Effector memory CD4-positive, alpha-beta T cell (primary cell): Measurements from ENCODE around the gene POLDIP3.
A peak's percentile ranks its signal among the peaks of the same experiment; 100 is the strongest.
"Not testable (repeated sequence)": the region's sequence is repeated elsewhere in the genome, so short reads cannot be mapped to it uniquely, and the experiment has no call there.

ENCODE experiments used
- DNase-seq, 3 donors: peaks; one replicate each; pipeline ENCODE4 v3.0.0-alpha.2; 2020
- H3K27ac ChIP-seq: 2 replicates; pipeline ENCODE4 v1.7.0; 2013; ENCODE audit warnings: mild to moderate bottlenecking, low read length, moderate library complexity; ENCODE audit not compliant: insufficient read depth, poor library complexity, severe bottlenecking
- H3K27me3 ChIP-seq: replicated peaks from 2 replicates; pipeline ENCODE4 v1.7.0; 2013; ENCODE audit warnings: mild to moderate bottlenecking, low read length; ENCODE audit not compliant: insufficient read depth, control insufficient read depth, poor library complexity, severe bottlenecking
- H3K36me3 ChIP-seq: 2 replicates; pipeline ENCODE4 v1.7.0; 2013; ENCODE audit warnings: mild to moderate bottlenecking, low read length, moderate library complexity; ENCODE audit not compliant: control insufficient read depth, insufficient read depth
- H3K4me1 ChIP-seq: 2 replicates; pipeline ENCODE4 v1.7.0; 2013; ENCODE audit warnings: low read length, mild to moderate bottlenecking; ENCODE audit not compliant: control insufficient read depth, insufficient read depth, poor library complexity, severe bottlenecking
- H3K4me3 ChIP-seq: 2 replicates; pipeline ENCODE4 v1.7.0; 2013; ENCODE audit warnings: low read length, low read depth, mild to moderate bottlenecking; ENCODE audit not compliant: insufficient read depth, poor library complexity, severe bottlenecking
- H3K9me3 ChIP-seq: 2 replicates; pipeline ENCODE4 v1.7.0; 2013; ENCODE audit warnings: mild to moderate bottlenecking, low read length, moderate library complexity; ENCODE audit not compliant: control insufficient read depth

Gene POLDIP3

GRCh38 chr22:42619261-42620063 is 4.8 kb upstream of the POLDIP3 start:
- H3K9me3 ChIP-seq = no peaks in the 10 kb centered on the region
- DNase-seq = no peak
- H3K4me1 ChIP-seq = peaks cover 8% of the 10 kb centered on the region
- no peak overlapping the region for H3K27ac ChIP-seq
- H3K27me3 ChIP-seq = no peaks in the 10 kb centered on the region
- peaks cover 5% of the 10 kb centered on the region for H3K36me3 ChIP-seq
- H3K4me3 ChIP-seq = no peak overlapping the region

GRCh38 chr22:42617155-42617983 is 2.7 kb upstream of the POLDIP3 start:
- Histone ChIP-seq H3K4me3 (no peak overlapping the region), H3K36me3 (peaks cover under 1% of the 10 kb centered on the region), H3K27me3 (no peaks in the 10 kb centered on the region), H3K4me1 (peaks cover 24% of the 10 kb centered on the region), H3K27ac (no peak overlapping the region), H3K9me3 (no peaks in the 10 kb centered on the region)
- no peak for DNase-seq

- H3K4me3 ChIP-seq = peak overlapping the region; percentile 25
Observed at GRCh38 chr22:42615860-42616175, 1.1 kb upstream of the POLDIP3 start.

GRCh38 chr22:42615092-42615859 is 593 bp upstream of the POLDIP3 start:
- peak overlapping the region; percentile 75 for H3K4me3 ChIP-seq
- peaks cover 38% of the 10 kb centered on the region for H3K4me1 ChIP-seq
- peak overlapping the region; percentile 94 for H3K27ac ChIP-seq

More at GRCh38 chr22:42615860-42616175, 1.1 kb upstream of the POLDIP3 start:
- not testable (repeated sequence) for H3K36me3 ChIP-seq, H3K27me3 ChIP-seq, H3K9me3 ChIP-seq, DNase-seq
- peak overlapping the region; percentile 94 for H3K27ac ChIP-seq
- peaks cover 33% of the 10 kb centered on the region for H3K4me1 ChIP-seq

GRCh38 chr22:42613872-42614301 is 796 bp downstream of the POLDIP3 start:
- Histone ChIP-seq H3K36me3 (peaks cover 6% of the 10 kb centered on the region), H3K4me3 (peak overlapping the region; percentile 75), H3K9me3 (no peaks in the 10 kb centered on the region), H3K27me3 (no peaks in the 10 kb centered on the region), H3K27ac (peak overlapping the region; percentile 94), H3K4me1 (peaks cover 46% of the 10 kb centered on the region)
- no peak for DNase-seq

More at GRCh38 chr22:42615092-42615859, 593 bp upstream of the POLDIP3 start:
- DNase-seq = peak; percentile 75 to 83 (median 80)
- Histone ChIP-seq H3K36me3 (peaks cover 6% of the 10 kb centered on the region), H3K27me3 (no peaks in the 10 kb centered on the region), H3K9me3 (no peaks in the 10 kb centered on the region)

GRCh38 chr22:42612336-42612735 is 2.3 kb downstream of the POLDIP3 start:
- Histone ChIP-seq H3K27me3 (no peaks in the 10 kb centered on the region), H3K4me3 (no peak overlapping the region), H3K4me1 (peaks cover 46% of the 10 kb centered on the region), H3K9me3 (no peaks in the 10 kb centered on the region), H3K36me3 (peaks cover 9% of the 10 kb centered on the region), H3K27ac (peak overlapping the region; percentile 5)
- no peak for DNase-seq

- no peaks in the 10 kb centered on the region for H3K27me3 ChIP-seq
- DNase-seq = no peak
- H3K4me1 ChIP-seq = peaks cover 46% of the 10 kb centered on the region
Observed at GRCh38 chr22:42611051-42611450, 3.6 kb downstream of the POLDIP3 start.

GRCh38 chr22:42610186-42610585 is 4.5 kb downstream of the POLDIP3 start:
- H3K4me3 ChIP-seq = no peak overlapping the region

More at GRCh38 chr22:42611051-42611450, 3.6 kb downstream of the POLDIP3 start:
- Histone ChIP-seq H3K4me3 (no peak overlapping the region), H3K9me3 (no peaks in the 10 kb centered on the region), H3K27ac (no peak overlapping the region), H3K36me3 (peaks cover 9% of the 10 kb centered on the region)

GRCh38 chr22:42608823-42609361 is 5.8 kb downstream of the POLDIP3 start:
- peaks cover 13% of the 10 kb centered on the region for H3K36me3 ChIP-seq
- no peaks in the 10 kb centered on the region for H3K27me3 ChIP-seq
- H3K4me1 ChIP-seq = peaks cover 36% of the 10 kb centered on the region
- H3K27ac ChIP-seq = no peak overlapping the region
- no peaks in the 10 kb centered on the region for H3K9me3 ChIP-seq
- no peak overlapping the region for H3K4me3 ChIP-seq
- DNase-seq = no peak

More at GRCh38 chr22:42610186-42610585, 4.5 kb downstream of the POLDIP3 start:
- DNase-seq = no peak
- no peaks in the 10 kb centered on the region for H3K27me3 ChIP-seq
- peaks cover 13% of the 10 kb centered on the region for H3K36me3 ChIP-seq
- no peak overlapping the region for H3K27ac ChIP-seq
- peaks cover 39% of the 10 kb centered on the region for H3K4me1 ChIP-seq
- no peaks in the 10 kb centered on the region for H3K9me3 ChIP-seq
